ENCODE measurements around the gene C11orf97.
A peak's percentile ranks its signal among the peaks of the same experiment; 100 is the strongest.
"Not testable (repeated sequence)": the region's sequence is repeated elsewhere in the genome, so short reads cannot be mapped to it uniquely, and the experiment has no call there.

C11orf97 gene

DNA sequence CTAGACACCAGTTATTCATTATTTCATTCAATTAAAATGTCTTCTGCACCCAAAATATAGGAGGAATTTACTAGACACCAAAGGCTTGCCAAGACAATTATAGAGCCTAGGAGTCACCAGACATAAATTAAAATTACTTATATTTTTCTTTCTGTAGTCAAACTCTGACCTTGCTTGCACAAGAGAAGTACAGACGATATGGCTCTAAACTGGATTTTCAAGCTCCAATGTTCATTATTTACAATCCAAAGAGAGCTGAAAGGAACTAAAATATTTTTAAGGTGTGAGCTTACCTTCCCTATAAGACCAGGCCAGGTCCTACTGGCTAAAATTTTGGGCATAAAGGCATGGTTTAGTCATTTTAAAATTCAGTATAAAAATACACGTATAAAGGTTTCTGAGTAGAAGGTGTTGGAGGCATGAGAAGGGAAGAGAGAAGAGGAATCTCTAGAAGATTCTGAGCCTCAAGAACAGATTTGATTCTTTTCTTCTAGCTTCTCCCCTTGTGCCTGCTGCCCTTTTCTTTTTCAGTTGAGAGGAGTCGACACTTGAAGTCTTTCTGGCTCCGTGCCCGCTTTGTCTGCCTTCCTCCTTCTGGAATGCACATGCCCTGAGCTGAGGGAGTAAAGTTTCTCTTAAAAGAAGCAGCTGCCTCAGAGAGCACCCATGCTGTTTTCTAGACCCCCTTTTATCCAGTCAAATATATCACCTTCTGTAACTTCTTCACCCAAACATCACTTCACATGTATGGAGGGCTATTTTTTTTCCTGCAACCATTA lies 13.5 kb downstream of the C11orf97 start:
- peak; percentile 47 for DNase-seq (ENCODE audit: low read depth)

- peak; percentile 13 for DNase-seq (ENCODE audit: low read depth)
Observed at GRCh38 chr11:94526645-94527438, 14.6 kb downstream of the C11orf97 start.

DNA sequence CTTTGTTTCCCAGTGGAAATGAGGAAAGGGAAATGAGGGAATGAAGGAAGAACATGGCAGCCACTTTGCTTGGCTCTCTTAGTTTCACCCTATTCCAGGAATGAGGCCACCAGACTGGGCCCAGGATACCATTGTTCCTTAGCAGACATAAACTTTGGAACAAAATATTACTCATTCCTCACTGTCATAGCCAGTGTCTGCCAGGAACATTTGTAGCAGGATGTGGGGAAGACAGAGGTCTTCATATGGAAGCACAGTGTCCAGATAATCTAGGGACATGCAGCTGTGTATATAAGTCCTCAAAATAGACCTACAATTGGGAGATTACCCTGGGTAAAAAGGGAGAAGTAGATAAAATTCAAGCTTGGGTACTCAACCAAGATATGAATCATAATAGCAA lies 16.3 kb downstream of the C11orf97 start:
- no peak for DNase-seq (ENCODE audit: low read depth)

DNA sequence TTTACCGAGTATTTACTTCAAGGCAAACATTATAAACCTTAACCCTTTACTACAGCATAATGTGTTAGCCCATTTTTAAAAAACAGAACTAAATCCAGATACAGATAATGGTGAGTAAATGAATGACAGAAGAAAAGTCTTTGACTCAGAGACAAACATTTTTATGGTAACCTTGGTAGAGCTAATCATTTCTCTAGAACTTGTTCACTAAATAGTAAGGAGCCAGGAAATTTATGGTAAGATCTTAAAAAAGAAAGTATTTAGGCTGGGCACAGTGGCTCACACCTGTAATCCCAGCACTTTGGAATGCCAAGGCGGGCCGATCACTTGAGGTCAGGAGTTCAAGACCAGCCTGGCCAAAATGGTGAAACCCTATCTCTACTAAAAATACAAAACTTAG lies 19.9 kb downstream of the C11orf97 start:
- no peak for DNase-seq (ENCODE audit: low read depth)

GRCh38 chr11:94533206-94533605 lies 20.9 kb downstream of the C11orf97 start:
- DNase-seq (ENCODE audit: low read depth), result no peak

- no peak for DNase-seq (ENCODE audit: low read depth)
Observed at GRCh38 chr11:94533696-94534630, 21.7 kb downstream of the C11orf97 start.

- DNase-seq (ENCODE audit: low read depth), result no peak
Observed at GRCh38 chr11:94536386-94536785, 24.1 kb downstream of the C11orf97 start.

GRCh38 chr11:94537031-94537600 lies 24.9 kb downstream of the C11orf97 start:
- peak; percentile 68 for DNase-seq (ENCODE audit: low read depth)

- DNase-seq (ENCODE audit: low read depth), result no peak
Observed at GRCh38 chr11:94539420-94539819, 27.2 kb downstream of the C11orf97 start.

DNA sequence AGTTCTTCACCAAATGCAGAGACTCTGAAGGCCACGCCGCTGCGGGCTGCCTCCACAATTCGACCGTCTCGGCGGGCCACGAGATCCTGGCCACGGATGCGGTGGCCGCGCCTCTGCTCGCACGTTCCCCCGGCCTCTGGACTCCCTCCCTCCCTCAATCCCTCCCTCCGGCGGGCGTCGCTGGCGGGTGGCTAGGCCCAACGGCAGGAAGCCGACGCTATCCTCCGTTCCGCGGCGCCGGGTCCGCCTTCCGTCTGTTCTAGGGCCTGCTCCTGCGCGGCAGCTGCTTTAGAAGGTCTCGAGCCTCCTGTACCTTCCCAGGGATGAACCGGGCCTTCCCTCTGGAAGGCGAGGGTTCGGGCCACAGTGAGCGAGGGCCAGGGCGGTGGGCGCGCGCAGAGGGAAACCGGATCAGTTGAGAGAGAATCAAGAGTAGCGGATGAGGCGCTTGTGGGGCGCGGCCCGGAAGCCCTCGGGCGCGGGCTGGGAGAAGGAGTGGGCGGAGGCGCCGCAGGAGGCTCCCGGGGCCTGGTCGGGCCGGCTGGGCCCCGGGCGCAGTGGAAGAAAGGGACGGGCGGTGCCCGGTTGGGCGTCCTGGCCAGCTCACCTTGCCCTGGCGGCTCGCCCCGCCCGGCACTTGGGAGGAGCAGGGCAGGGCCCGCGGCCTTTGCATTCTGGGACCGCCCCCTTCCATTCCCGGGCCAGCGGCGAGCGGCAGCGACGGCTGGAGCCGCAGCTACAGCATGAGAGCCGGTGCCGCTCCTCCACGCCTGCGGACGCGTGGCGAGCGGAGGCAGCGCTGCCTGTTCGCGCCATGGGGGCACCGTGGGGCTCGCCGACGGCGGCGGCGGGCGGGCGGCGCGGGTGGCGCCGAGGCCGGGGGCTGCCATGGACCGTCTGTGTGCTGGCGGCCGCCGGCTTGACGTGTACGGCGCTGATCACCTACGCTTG lies 31.7 kb downstream of the C11orf97 start, which contains the start of gene FUT4:
FUT4 (plus strand) TSS at position 227 of the 951 bp plus-strand sequence; CDS start at position 440, 213 bp downstream.
- peak; percentile 77 for DNase-seq (ENCODE audit: low read depth)

- no peak for DNase-seq (ENCODE audit: low read depth)
Observed at GRCh38 chr11:94544646-94545263, 32.5 kb downstream of the C11orf97 start.

DNA sequence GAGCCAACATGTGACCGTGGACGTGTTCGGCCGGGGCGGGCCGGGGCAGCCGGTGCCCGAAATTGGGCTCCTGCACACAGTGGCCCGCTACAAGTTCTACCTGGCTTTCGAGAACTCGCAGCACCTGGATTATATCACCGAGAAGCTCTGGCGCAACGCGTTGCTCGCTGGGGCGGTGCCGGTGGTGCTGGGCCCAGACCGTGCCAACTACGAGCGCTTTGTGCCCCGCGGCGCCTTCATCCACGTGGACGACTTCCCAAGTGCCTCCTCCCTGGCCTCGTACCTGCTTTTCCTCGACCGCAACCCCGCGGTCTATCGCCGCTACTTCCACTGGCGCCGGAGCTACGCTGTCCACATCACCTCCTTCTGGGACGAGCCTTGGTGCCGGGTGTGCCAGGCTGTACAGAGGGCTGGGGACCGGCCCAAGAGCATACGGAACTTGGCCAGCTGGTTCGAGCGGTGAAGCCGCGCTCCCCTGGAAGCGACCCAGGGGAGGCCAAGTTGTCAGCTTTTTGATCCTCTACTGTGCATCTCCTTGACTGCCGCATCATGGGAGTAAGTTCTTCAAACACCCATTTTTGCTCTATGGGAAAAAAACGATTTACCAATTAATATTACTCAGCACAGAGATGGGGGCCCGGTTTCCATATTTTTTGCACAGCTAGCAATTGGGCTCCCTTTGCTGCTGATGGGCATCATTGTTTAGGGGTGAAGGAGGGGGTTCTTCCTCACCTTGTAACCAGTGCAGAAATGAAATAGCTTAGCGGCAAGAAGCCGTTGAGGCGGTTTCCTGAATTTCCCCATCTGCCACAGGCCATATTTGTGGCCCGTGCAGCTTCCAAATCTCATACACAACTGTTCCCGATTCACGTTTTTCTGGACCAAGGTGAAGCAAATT lies 33.3 kb downstream of the C11orf97 start:
- DNase-seq (ENCODE audit: low read depth), result no peak

DNA sequence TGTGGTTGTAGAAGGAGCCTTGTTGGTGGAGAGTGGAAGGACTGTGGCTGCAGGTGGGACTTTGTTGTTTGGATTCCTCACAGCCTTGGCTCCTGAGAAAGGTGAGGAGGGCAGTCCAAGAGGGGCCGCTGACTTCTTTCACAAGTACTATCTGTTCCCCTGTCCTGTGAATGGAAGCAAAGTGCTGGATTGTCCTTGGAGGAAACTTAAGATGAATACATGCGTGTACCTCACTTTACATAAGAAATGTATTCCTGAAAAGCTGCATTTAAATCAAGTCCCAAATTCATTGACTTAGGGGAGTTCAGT lies 33.9 kb downstream of the C11orf97 start:
- DNase-seq (ENCODE audit: low read depth), result no peak

DNA sequence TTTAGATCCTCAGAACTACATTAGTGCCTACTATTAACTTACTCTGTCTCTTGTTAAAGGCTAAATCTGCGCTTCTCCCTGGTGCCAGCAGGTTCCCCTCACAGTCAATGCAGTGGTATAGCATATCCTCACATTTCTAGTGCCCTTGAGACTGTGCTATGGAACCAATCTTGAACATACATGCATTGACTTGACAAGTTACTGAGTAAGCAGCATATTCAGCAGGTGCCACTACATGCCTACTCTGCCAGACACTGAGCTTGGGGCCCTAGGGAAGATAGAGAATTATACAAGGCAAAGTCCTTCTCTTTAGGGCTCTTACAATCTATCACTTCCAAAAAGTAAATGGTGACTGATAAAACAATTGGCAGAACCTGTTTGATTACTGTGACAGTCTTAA lies 34.6 kb downstream of the C11orf97 start:
- no peak for DNase-seq (ENCODE audit: low read depth)

DNA sequence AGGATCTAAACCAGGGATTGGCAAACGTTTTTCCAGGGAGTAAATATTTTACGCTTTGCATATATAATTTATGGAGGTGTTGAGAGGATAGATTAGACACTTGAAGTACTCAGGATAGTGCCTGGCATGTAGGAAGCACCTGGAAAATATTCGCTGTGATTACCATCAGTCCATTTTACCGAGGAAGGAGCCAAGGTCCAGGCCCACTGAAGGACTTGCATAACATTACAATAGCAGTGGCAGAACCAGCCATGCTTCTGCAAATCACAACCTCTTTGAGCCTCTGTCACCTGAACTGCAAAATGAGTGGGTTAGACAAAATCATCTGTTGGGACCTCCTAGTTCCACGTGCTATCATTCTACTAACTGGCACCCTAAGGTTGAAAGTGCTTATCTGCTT lies 36.9 kb downstream of the C11orf97 start:
- DNase-seq (ENCODE audit: low read depth), result no peak

GRCh38 chr11:94550513-94550912 lies 38.3 kb downstream of the C11orf97 start:
- no peak for DNase-seq (ENCODE audit: low read depth)

DNA sequence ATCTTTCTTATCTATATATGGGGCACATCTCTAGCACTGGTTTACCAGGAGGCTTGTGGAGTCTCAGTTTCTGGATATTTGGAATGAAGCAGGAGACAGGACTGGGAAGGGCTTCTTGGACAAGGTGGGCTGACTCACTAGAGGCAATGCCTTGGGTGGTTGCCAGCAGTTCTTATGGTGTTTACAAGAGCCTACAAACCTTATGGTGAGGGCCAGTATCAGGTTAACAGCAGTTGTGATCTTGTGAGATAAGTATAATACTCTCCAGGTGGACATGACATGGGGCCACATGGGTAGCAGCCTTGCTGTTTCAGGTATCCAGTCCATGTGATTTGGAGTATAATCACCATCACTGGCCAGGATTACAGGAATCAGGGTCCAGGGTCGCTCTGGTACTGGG lies 41.7 kb downstream of the C11orf97 start:
- DNase-seq (ENCODE audit: low read depth), result no peak

- DNase-seq (ENCODE audit: low read depth), result not testable (repeated sequence)
Observed at GRCh38 chr11:94555752-94556329, 43.6 kb downstream of the C11orf97 start.

GRCh38 chr11:94557421-94557820 lies 45.2 kb downstream of the C11orf97 start:
- no peak for DNase-seq (ENCODE audit: low read depth)
